Measurements from ENCODE around the gene CRTC1.

CRTC1 gene

GRCh38 chr19:18669524-18669817 lies 14.0 kb upstream of the CRTC1 start:
- Histone ChIP-seq H2BK5ac (ENCODE audit: low read length) (no peak overlapping the region), H3K4ac (ENCODE audit: low read length) (no peak overlapping the region), H3K27ac (replicated peaks; ENCODE audit: low read length) (no peak overlapping the region), H3K4me3 (ENCODE audit: low read length in 2 of 2) (no peak overlapping the region), H2BK12ac (ENCODE audit: low read length) (no peak overlapping the region), H3K36me3 (replicated peaks in 1 of 2; ENCODE audit: control insufficient read depth in 2 of 2, insufficient read depth in 2 of 2, low read length in 2 of 2) (peaks cover 13 to 51% of the 10 kb centered on the region in 2 donors), H4K91ac (ENCODE audit: low read depth, low read length, poor library complexity) (no peak overlapping the region), H2AFZ (ENCODE audit: low read length) (no peak overlapping the region), H3K18ac (ENCODE audit: low read length) (peak overlapping the region; percentile 41), H3K4me2 (ENCODE audit: insufficient read depth, low read length, poor library complexity, severe bottlenecking) (no peak overlapping the region), H3K14ac (ENCODE audit: low read length) (no peak overlapping the region), H3K9ac (ENCODE audit: low read depth, low read length, poor library complexity) (no peak overlapping the region), H3K27me3 (ENCODE audit: control insufficient read depth in 3 of 3, insufficient read depth in 3 of 3, low read depth in 1 of 3, low read length in 3 of 3) (no peaks in the 10 kb centered on the region), H2BK120ac (ENCODE audit: low read depth, low read length) (no peak overlapping the region), H3K9me3 (replicated peaks in 1 of 2; ENCODE audit: control insufficient read depth in 2 of 2, insufficient read depth in 1 of 2, low read depth in 1 of 2, low read length in 2 of 2) (peaks cover 0 to 2% of the 10 kb centered on the region in 2 donors), H2AK5ac (ENCODE audit: low read depth, low read length) (no peak overlapping the region), H3K79me1 (ENCODE audit: low read depth, low read length) (peaks cover 8% of the 10 kb centered on the region), H4K8ac (ENCODE audit: low read depth, low read length) (no peak overlapping the region), H2BK15ac (ENCODE audit: low read length) (no peak overlapping the region), H3K23ac (ENCODE audit: low read depth, low read length, poor library complexity) (no peak overlapping the region), H3K4me1 (ENCODE audit: control insufficient read depth in 2 of 2, insufficient read depth in 1 of 2, low read depth in 1 of 2, low read length in 2 of 2) (peaks cover 0 to 7% of the 10 kb centered on the region in 2 donors)
- no peak for DNase-seq (ENCODE audit: low spot score)
- WGBS, 2 donors (ENCODE audit: extremely low coverage in 2 of 2, insufficient read length in 2 of 2, insufficient replicate concordance in 1 of 2) = no CpG with 5 or more reads among the region's 12 CpGs

GRCh38 chr19:18669883-18670282 lies 13.6 kb upstream of the CRTC1 start:
- Histone ChIP-seq H3K36me3 (replicated peaks in 1 of 2; ENCODE audit: control insufficient read depth in 2 of 2, insufficient read depth in 2 of 2, low read length in 2 of 2) (peaks cover 13 to 51% of the 10 kb centered on the region in 2 donors), H3K14ac (ENCODE audit: low read length) (no peak overlapping the region), H2BK15ac (ENCODE audit: low read length) (no peak overlapping the region), H3K9ac (ENCODE audit: low read depth, low read length, poor library complexity) (no peak overlapping the region), H3K27ac (replicated peaks; ENCODE audit: low read length) (no peak overlapping the region), H2BK12ac (ENCODE audit: low read length) (no peak overlapping the region), H2AFZ (ENCODE audit: low read length) (no peak overlapping the region), H3K23ac (ENCODE audit: low read depth, low read length, poor library complexity) (no peak overlapping the region), H4K91ac (ENCODE audit: low read depth, low read length, poor library complexity) (no peak overlapping the region), H3K4me3 (ENCODE audit: low read length in 2 of 2) (no peak overlapping the region), H4K8ac (ENCODE audit: low read depth, low read length) (no peak overlapping the region), H3K4me1 (ENCODE audit: control insufficient read depth in 2 of 2, insufficient read depth in 1 of 2, low read depth in 1 of 2, low read length in 2 of 2) (peaks cover 0 to 7% of the 10 kb centered on the region in 2 donors), H2AK5ac (ENCODE audit: low read depth, low read length) (no peak overlapping the region), H3K4ac (ENCODE audit: low read length) (no peak overlapping the region), H2BK120ac (ENCODE audit: low read depth, low read length) (no peak overlapping the region), H2BK5ac (ENCODE audit: low read length) (no peak overlapping the region), H3K27me3 (ENCODE audit: control insufficient read depth in 3 of 3, insufficient read depth in 3 of 3, low read depth in 1 of 3, low read length in 3 of 3) (no peaks in the 10 kb centered on the region), H3K9me3 (replicated peaks in 1 of 2; ENCODE audit: control insufficient read depth in 2 of 2, insufficient read depth in 1 of 2, low read depth in 1 of 2, low read length in 2 of 2) (peaks cover 0 to 2% of the 10 kb centered on the region in 2 donors), H3K4me2 (ENCODE audit: insufficient read depth, low read length, poor library complexity, severe bottlenecking) (no peak overlapping the region), H3K18ac (ENCODE audit: low read length) (peak overlapping the region; percentile 41), H3K79me1 (ENCODE audit: low read depth, low read length) (peaks cover 8% of the 10 kb centered on the region)
- whole genome bisulfite sequencing, 2 donors (ENCODE audit: extremely low coverage in 2 of 2, insufficient read length in 2 of 2, insufficient replicate concordance in 1 of 2) = no CpG with 5 or more reads among the region's 11 CpGs
- DNase-seq (ENCODE audit: low spot score) = no peak

GRCh38 chr19:18670312-18670711 lies 13.2 kb upstream of the CRTC1 start:
- Histone ChIP-seq H2BK120ac (ENCODE audit: low read depth, low read length) (no peak overlapping the region), H3K4me3 (ENCODE audit: low read length in 2 of 2) (no peak overlapping the region), H2BK5ac (ENCODE audit: low read length) (no peak overlapping the region), H3K18ac (ENCODE audit: low read length) (no peak overlapping the region), H2BK15ac (ENCODE audit: low read length) (no peak overlapping the region), H3K36me3 (replicated peaks in 1 of 2; ENCODE audit: control insufficient read depth in 2 of 2, insufficient read depth in 2 of 2, low read length in 2 of 2) (peaks cover 13 to 51% of the 10 kb centered on the region in 2 donors), H2AFZ (ENCODE audit: low read length) (no peak overlapping the region), H3K4me1 (ENCODE audit: control insufficient read depth in 2 of 2, insufficient read depth in 1 of 2, low read depth in 1 of 2, low read length in 2 of 2) (peaks cover 0 to 7% of the 10 kb centered on the region in 2 donors), H3K9ac (ENCODE audit: low read depth, low read length, poor library complexity) (no peak overlapping the region), H3K23ac (ENCODE audit: low read depth, low read length, poor library complexity) (no peak overlapping the region), H4K91ac (ENCODE audit: low read depth, low read length, poor library complexity) (no peak overlapping the region), H3K4me2 (ENCODE audit: insufficient read depth, low read length, poor library complexity, severe bottlenecking) (no peak overlapping the region), H3K79me1 (ENCODE audit: low read depth, low read length) (peaks cover 8% of the 10 kb centered on the region), H3K27me3 (ENCODE audit: control insufficient read depth in 3 of 3, insufficient read depth in 3 of 3, low read depth in 1 of 3, low read length in 3 of 3) (no peaks in the 10 kb centered on the region), H3K4ac (ENCODE audit: low read length) (no peak overlapping the region), H3K27ac (replicated peaks; ENCODE audit: low read length) (no peak overlapping the region), H3K14ac (ENCODE audit: low read length) (no peak overlapping the region), H3K9me3 (replicated peaks in 1 of 2; ENCODE audit: control insufficient read depth in 2 of 2, insufficient read depth in 1 of 2, low read depth in 1 of 2, low read length in 2 of 2) (peaks cover 0 to 2% of the 10 kb centered on the region in 2 donors), H2BK12ac (ENCODE audit: low read length) (no peak overlapping the region), H4K8ac (ENCODE audit: low read depth, low read length) (no peak overlapping the region), H2AK5ac (ENCODE audit: low read depth, low read length) (no peak overlapping the region)
- no peak for DNase-seq (ENCODE audit: low spot score)
- no CpG with 5 or more reads among the region's 13 CpGs for WGBS, 2 donors (ENCODE audit: extremely low coverage in 2 of 2, insufficient read length in 2 of 2, insufficient replicate concordance in 1 of 2)

- Histone ChIP-seq H3K9me3 (replicated peaks in 1 of 2; ENCODE audit: control insufficient read depth in 2 of 2, insufficient read depth in 1 of 2, low read depth in 1 of 2, low read length in 2 of 2) (peaks cover 0 to 2% of the 10 kb centered on the region in 2 donors), H2BK5ac (ENCODE audit: low read length) (no peak overlapping the region), H3K18ac (ENCODE audit: low read length) (no peak overlapping the region), H2AFZ (ENCODE audit: low read length) (no peak overlapping the region), H3K27ac (replicated peaks; ENCODE audit: low read length) (no peak overlapping the region), H3K4me1 (ENCODE audit: control insufficient read depth in 2 of 2, insufficient read depth in 1 of 2, low read depth in 1 of 2, low read length in 2 of 2) (peaks cover 0 to 7% of the 10 kb centered on the region in 2 donors), H2BK15ac (ENCODE audit: low read length) (no peak overlapping the region), H3K79me1 (ENCODE audit: low read depth, low read length) (peaks cover 8% of the 10 kb centered on the region), H2BK120ac (ENCODE audit: low read depth, low read length) (no peak overlapping the region), H3K14ac (ENCODE audit: low read length) (peak overlapping the region; percentile 94), H3K4me2 (ENCODE audit: insufficient read depth, low read length, poor library complexity, severe bottlenecking) (no peak overlapping the region), H4K91ac (ENCODE audit: low read depth, low read length, poor library complexity) (no peak overlapping the region), H3K4me3 (ENCODE audit: low read length in 2 of 2) (peak overlapping the region in 1 of 2 donors; percentile 64), H3K4ac (ENCODE audit: low read length) (no peak overlapping the region), H3K23ac (ENCODE audit: low read depth, low read length, poor library complexity) (peak overlapping the region; percentile 73), H3K27me3 (ENCODE audit: control insufficient read depth in 3 of 3, insufficient read depth in 3 of 3, low read depth in 1 of 3, low read length in 3 of 3) (no peaks in the 10 kb centered on the region), H2BK12ac (ENCODE audit: low read length) (no peak overlapping the region), H3K36me3 (replicated peaks in 1 of 2; ENCODE audit: control insufficient read depth in 2 of 2, insufficient read depth in 2 of 2, low read length in 2 of 2) (peaks cover 13 to 45% of the 10 kb centered on the region in 2 donors), H4K8ac (ENCODE audit: low read depth, low read length) (peak overlapping the region; percentile 72), H3K9ac (ENCODE audit: low read depth, low read length, poor library complexity) (peak overlapping the region; percentile 81), H2AK5ac (ENCODE audit: low read depth, low read length) (peak overlapping the region; percentile 81)
- DNase-seq (ENCODE audit: low spot score) = no peak
- WGBS, 2 donors (ENCODE audit: extremely low coverage in 2 of 2, insufficient read length in 2 of 2, insufficient replicate concordance in 1 of 2) = no CpG with 5 or more reads among the region's 35 CpGs
These were observed 12.0 kb upstream of the CRTC1 start for GRCh38 chr19:18671303-18672043.
